GM19351 (cell line): Measurements from ENCODE around the gene LRRN3.
"Not testable (repeated sequence)": the region's sequence is repeated elsewhere in the genome, so short reads cannot be mapped to it uniquely, and the experiment has no call there.

Experiments
- ATAC-seq: cut with Tn5 transposase; IDR thresholded peaks from one replicate; pipeline ENCODE4 v1.9.1; 2021; ENCODE audit warnings: mild to moderate bottlenecking, moderate library complexity; ENCODE audit not compliant: unreplicated experiment

Gene LRRN3

DNA sequence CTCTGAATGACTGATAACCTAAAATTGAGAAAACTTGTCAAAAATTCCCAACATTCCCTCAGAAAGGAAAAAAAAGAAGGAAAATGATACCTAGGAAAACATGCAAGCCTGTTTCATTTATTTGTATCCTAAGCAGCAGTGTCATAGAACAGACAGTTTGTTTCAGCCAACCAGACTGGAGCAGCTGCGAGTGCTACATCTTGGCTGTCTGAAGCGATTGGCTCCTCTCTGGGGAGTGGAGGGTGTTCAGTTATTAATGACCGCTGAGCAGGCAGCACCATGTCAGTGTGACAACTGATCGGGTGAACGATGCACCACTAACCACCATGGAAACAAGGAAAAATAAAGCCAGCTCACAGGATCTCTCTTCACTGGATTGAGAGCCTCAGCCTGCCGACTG is at the start of gene LRRN3:
LRRN3 (plus strand) TSS at position 282 of the 400 bp plus-strand sequence. CDS start 31,646 bp downstream, outside the sequence.
- no peak for ATAC-seq

DNA sequence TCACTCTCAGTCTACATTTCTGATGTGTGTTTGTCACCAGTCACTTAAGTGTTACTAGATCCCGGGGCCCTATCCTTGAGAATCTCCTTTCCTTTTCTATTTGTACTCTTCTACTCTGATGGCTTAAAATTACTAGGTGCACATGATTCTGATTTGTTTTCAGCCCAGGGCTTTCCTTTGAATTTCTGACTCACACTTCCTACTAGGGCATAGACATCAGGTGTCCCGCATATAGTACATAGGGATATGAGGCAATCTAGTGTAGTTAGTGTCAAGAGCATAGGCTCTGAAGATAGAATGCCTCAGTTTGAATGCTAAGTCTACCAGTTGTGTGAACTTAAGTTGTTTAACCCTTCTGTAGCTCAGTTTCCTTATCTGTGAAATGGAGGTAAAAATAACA is 49.4 kb upstream of the LRRN3 start:
- ATAC-seq: no peak

DNA sequence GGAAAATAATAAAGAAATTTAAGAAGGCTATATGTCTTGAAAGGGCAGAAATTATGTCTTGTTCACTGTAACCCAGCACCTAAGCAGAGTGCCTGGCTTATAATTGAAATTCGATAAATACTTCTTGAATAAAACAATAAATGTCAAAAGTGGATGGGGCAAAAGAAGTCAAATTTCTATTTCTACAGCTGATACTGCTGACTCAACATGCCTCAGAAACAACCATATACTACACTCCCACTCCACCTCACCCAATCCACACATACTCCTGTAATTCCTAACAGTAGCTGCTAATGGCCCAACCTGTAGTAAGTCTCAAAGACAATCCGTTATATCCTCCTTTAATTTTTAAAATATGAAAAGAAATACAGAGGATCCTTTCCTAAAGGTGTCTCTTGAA is 48.1 kb upstream of the LRRN3 start:
- no peak for ATAC-seq

GRCh38 chr7:111043561-111043960 is 47.4 kb upstream of the LRRN3 start:
- ATAC-seq: peak; percentile 43

GRCh38 chr7:111045449-111045848 is 45.5 kb upstream of the LRRN3 start:
- ATAC-seq: no peak

DNA sequence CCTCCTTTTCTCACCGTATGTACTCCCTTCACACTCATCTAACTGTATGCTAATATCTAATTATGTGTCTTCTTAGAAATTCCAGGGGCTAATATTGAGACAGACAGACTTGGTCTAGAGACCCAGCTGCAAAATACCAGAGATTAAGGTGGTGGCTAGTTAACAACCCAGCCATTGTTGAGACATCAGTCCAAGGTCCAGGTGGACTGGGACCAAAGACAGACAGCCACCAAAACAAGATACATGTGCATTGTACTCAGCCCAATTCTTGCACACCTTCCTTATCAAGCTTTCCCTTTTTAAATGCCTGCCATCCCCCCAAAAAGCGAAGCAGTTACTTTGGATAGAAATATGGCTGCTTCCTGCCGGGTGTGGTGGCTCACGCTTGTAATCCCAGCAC is 43.3 kb upstream of the LRRN3 start:
- ATAC-seq: no peak

- ATAC-seq: no peak
These were observed 40.8 kb upstream of the LRRN3 start for GRCh38 chr7:111049971-111050680.

DNA sequence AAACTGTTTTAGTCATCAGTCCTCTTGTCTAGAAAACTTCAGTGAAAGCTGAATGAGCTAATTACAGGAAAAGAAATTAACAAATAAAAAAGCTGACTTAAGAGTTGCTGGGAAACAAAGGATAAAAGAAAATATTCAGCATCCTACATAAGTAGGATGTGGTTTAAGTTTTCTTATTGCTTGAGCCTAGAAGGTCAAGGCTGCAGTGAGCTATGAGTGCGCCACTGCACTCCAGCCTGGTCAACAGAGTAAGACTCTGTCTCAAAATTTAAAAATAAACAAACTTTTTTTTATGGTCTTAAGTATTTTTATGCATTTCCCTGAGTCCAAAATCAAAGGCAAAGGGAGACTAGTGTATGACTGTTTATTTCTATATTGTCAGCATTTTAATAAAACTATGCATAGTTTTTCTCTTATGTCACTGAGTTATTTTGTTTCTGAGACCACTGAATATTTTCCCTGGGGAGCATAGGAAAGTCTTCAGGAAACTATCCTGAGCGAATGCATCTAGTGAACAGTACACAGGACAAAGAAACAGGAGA is 40.0 kb upstream of the LRRN3 start:
- ATAC-seq: no peak

DNA sequence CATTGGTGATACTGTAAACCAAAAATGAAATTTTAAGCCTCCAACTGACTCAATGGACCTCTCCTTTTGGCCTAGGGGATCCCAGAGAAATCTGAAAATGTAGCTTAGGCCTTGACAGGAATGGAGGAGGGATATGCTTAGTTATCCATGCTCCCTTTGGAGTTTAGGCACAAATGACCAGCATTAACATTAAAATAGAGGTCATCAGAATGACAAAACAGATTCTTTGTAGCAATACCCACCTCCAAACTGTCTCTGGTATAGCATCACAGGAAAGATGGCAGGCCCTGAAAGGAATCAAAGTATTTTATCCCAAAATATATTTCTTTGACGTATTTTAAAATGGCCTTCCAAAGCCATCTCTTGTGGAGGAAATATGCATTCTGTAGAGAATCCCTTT is 39.1 kb upstream of the LRRN3 start:
- ATAC-seq: no peak

DNA sequence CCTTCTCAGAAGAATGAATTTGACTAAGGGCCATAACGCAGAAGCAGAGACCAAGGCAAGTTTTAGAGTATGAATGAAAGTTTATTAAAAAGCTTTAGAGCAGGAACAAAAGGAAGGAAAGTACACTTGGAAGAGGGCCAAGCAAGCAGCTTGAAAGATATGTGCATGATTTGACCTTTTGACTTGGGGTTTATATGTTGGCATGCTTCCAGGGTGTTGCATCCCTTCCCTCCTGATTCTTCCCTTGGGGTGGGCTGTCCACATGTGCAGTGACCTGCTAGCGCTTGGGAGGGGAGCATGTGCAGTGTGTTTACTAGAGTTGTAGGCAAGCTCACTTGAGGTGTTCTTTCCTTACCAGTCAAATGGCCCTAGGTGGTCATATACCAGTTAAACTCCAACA is 37.9 kb upstream of the LRRN3 start:
- no peak for ATAC-seq

GRCh38 chr7:111056371-111056770 is 34.6 kb upstream of the LRRN3 start:
- ATAC-seq: no peak

DNA sequence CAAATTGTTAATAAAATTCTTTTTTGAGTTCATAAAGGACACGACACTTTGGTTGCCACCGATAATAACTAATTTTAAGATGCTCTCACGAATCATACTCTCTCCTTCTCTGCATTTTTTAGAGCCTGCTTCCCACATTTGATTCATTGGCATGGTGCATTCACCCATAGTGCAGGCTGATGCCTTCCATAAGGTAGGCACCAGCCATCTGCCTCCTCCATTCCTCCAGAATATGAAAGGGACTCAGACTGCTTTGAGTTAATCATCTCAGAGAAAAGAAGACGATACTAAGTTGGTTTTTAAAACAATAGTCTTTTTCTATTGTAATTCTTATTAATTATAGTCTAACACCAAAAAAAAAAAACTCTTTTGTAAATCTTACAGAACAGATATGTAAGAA is 33.9 kb upstream of the LRRN3 start:
- no peak for ATAC-seq

DNA sequence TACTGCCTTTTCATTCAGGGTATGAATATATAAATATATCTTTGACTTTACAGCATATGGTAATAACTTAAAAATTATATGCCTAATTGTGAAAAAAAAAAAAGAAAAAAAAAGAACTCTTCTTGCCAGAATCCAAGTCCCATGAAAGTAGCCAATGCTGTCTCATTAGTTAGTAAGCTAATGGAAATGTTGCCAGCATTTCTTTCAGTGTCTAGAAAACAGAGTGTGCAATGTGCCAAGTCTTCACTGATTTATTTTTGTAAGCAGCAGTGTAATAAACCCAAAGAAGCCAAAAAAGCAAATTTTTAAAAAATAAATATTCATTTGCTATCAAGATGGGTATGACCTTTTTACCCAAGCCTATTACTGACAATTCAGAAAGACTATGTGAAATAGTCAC is 31.1 kb upstream of the LRRN3 start:
- no peak for ATAC-seq

- no peak for ATAC-seq
These were observed 27.8 kb upstream of the LRRN3 start for GRCh38 chr7:111063166-111063565.

- ATAC-seq: no peak
These were observed 23.7 kb upstream of the LRRN3 start for GRCh38 chr7:111067251-111067650.

DNA sequence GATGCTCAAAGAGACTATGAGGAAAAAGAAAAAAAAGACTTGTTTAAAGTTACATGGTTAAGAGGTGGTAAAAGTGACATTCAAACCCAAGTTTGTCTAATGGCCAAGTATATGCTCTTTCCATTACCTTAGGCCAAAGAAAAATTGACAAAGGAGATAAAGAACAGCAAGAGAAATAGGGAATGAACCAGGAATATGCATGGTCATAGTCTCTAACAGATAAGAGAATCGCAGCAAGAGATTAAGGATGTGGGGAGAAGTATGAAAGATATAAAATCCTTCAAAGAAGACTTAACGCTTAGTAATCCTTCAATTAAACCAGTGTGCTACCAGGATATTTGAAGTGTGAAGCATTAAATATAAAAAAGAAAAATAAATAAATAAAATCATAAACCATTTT is 23.2 kb upstream of the LRRN3 start:
- ATAC-seq: no peak

DNA sequence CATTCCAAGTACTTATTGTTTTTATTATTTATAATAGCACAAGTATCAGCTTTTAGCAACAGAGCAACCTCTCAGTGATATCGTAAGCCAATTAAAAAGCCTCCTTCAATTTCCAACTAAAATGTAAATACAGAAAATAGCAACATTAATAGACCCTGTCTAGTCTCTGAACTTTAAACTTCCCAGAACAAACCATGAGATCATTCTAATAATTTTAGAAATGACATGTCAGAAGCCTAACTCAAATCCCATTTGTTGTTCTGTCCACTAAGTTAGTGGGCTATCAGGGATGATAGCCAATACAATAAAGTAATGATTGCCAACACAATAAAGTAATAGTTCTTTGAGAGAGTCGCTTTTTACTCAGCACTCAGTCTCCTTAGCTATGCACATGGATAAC is 22.3 kb upstream of the LRRN3 start:
- no peak for ATAC-seq

GRCh38 chr7:111071556-111071955 is 19.4 kb upstream of the LRRN3 start:
- ATAC-seq: no peak

- not testable (repeated sequence) for ATAC-seq
These were observed 18.3 kb upstream of the LRRN3 start for GRCh38 chr7:111072658-111073057.

GRCh38 chr7:111074071-111074747 is 16.7 kb upstream of the LRRN3 start:
- no peak for ATAC-seq

DNA sequence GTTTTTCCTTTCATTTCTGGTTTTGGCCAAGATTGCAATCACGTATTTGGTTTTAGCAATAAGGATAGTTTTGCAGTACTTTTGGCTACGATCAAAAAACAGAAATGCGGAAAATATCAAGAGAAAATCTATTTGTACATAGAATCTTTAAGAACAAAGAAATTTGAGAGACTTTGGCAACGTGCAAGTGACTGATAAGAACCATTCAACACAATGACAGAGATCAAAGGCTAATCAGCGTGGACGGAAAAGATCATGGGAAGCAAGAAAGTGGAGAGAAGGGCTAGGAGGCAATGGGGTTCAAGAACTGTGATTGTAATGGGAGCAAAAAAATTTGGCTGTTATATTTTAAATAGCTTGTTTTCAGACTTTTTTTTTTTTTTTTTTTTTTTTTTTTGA is 16.2 kb upstream of the LRRN3 start:
- ATAC-seq: no peak

DNA sequence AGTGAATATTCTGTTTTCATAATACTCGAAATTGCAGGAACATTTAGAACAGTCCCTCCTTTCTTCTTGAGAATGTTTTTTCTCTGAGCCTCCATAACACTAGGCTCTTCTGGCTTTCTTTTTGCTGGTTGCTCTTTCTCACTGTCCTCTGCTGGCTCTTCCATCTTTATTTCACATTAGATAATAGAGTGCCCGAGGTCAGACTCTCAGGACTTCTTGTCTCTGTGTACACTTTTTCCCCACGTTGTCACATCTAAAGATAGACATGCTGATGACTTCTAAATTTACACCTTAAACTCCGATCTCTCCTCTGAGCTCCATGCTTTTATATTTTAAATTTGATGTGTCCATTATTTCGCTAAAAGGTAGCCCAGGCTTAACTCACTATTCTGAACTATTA is 15.4 kb upstream of the LRRN3 start:
- ATAC-seq: no peak
